Mesendoderm (in vitro differentiated cells): ENCODE results near the gene SALL3.

Source experiments
- DNase-seq: peaks from one replicate; pipeline ENCODE4 v3.0.0; 2013
- H2AK5ac ChIP-seq: 2 replicates; pipeline ENCODE4 v1.6.1; 2013; ENCODE audit warnings: low read length, inconsistent platforms
- H2BK120ac ChIP-seq: 2 replicates; pipeline ENCODE4 v1.6.1; 2013; ENCODE audit warnings: low read depth, mild to moderate bottlenecking, low read length, moderate library complexity, mixed read lengths
- H2BK15ac ChIP-seq: replicated peaks from 2 replicates; pipeline ENCODE4 v1.6.1; 2013; ENCODE audit warnings: low read depth, mild to moderate bottlenecking, moderate library complexity
- H2BK5ac ChIP-seq: 2 replicates; pipeline ENCODE4 v1.6.1; 2013; ENCODE audit warnings: low read length, inconsistent platforms
- H3K18ac ChIP-seq: 2 replicates; pipeline ENCODE4 v1.6.1; 2013; ENCODE audit warnings: mild to moderate bottlenecking, low read length, mixed read lengths
- H3K23ac ChIP-seq: one replicate; pipeline ENCODE4 v1.6.1; 2013; ENCODE audit warnings: low read length
- H3K27ac ChIP-seq: 2 replicates; pipeline ENCODE4 v1.5.1; 2013; ENCODE audit warnings: low read depth, mild to moderate bottlenecking, inconsistent platforms, low read length, moderate library complexity
- H3K27me3 ChIP-seq: 2 replicates; pipeline ENCODE4 v1.6.1; 2013; ENCODE audit warnings: low read length, control low read depth, mild to moderate bottlenecking, inconsistent platforms; ENCODE audit not compliant: insufficient read depth, poor library complexity
- H3K36me3 ChIP-seq: 2 replicates; pipeline ENCODE4 v1.6.1; 2013; ENCODE audit warnings: low read length, inconsistent platforms; ENCODE audit not compliant: control insufficient read depth, insufficient read depth
- H3K4ac ChIP-seq: one replicate; pipeline ENCODE4 v1.6.1; 2013; ENCODE audit warnings: low read depth, mild to moderate bottlenecking, low read length, moderate library complexity
- H3K4me1 ChIP-seq: 2 replicates; pipeline ENCODE4 v1.6.1; 2013; ENCODE audit warnings: low read depth, low read length, inconsistent platforms; ENCODE audit not compliant: control insufficient read depth
- H3K4me2 ChIP-seq: 2 replicates; pipeline ENCODE4 v1.6.1; 2013; ENCODE audit warnings: low read length
- H3K4me3 ChIP-seq: 2 replicates; pipeline ENCODE4 v1.5.1; 2013; ENCODE audit warnings: mild to moderate bottlenecking, low read length
- H3K56ac ChIP-seq: one replicate; pipeline ENCODE4 v1.6.1; 2013; ENCODE audit warnings: low read length
- H3K79me1 ChIP-seq: 2 replicates; pipeline ENCODE4 v1.6.1; 2013; ENCODE audit warnings: low read length, inconsistent platforms
- H3K79me2 ChIP-seq: 2 replicates; pipeline ENCODE4 v1.6.1; 2013; ENCODE audit warnings: mild to moderate bottlenecking, low read length; ENCODE audit not compliant: control insufficient read depth, insufficient read depth
- H3K9ac ChIP-seq: 2 replicates; pipeline ENCODE4 v1.6.1; 2013; ENCODE audit warnings: low read length, inconsistent platforms
- H4K5ac ChIP-seq: one replicate; pipeline ENCODE4 v1.6.1; 2013; ENCODE audit warnings: low read length
- H4K8ac ChIP-seq: one replicate; pipeline ENCODE4 v1.6.1; 2013; ENCODE audit warnings: low read depth, mild to moderate bottlenecking, control low read depth, low read length, moderate library complexity
- WGBS: extraction: QIAGEN DNeasy Blood & Tissue Kit; methylation state at CpG from one replicate; pipeline ENCODE4 v1.1.7; 2013; ENCODE audit warnings: low lambda C conversion rate, missing lambda C conversion rate; ENCODE audit not compliant: insufficient coverage; ENCODE audit errors: extremely low coverage; 5-methylcytosine and 5-hydroxymethylcytosine counted together

SALL3 gene

GRCh38 chr18:78970774-78971333, 8.8 kb upstream of the SALL3 start:
- Histone ChIP-seq H3K4me2 (no peak overlapping the region), H3K4ac (no peak overlapping the region), H3K56ac (no peak overlapping the region), H2BK15ac (no peak overlapping the region), H3K36me3 (no peaks in the 10 kb centered on the region), H2BK120ac (no peak overlapping the region), H3K4me3 (no peak overlapping the region), H4K8ac (no peak overlapping the region), H3K79me1 (no peaks in the 10 kb centered on the region), H3K79me2 (no peaks in the 10 kb centered on the region), H3K4me1 (no peaks in the 10 kb centered on the region), H3K9ac (no peak overlapping the region), H3K27me3 (peaks cover 38% of the 10 kb centered on the region), H2BK5ac (no peak overlapping the region), H3K18ac (no peak overlapping the region), H3K23ac (no peak overlapping the region), H2AK5ac (no peak overlapping the region), H3K27ac (no peak overlapping the region), H4K5ac (no peak overlapping the region)
- WGBS = no CpG with 5 or more reads among the region's 12 CpGs
- no peak for DNase-seq

- Histone ChIP-seq H3K18ac (no peak overlapping the region), H2BK120ac (no peak overlapping the region), H3K27me3 (peaks cover 44% of the 10 kb centered on the region), H2AK5ac (no peak overlapping the region), H4K8ac (no peak overlapping the region), H2BK15ac (no peak overlapping the region), H3K4me2 (no peak overlapping the region), H3K4ac (no peak overlapping the region), H3K4me3 (no peak overlapping the region), H3K4me1 (no peaks in the 10 kb centered on the region), H2BK5ac (no peak overlapping the region), H3K9ac (no peak overlapping the region), H4K5ac (no peak overlapping the region), H3K79me1 (no peaks in the 10 kb centered on the region), H3K56ac (no peak overlapping the region), H3K27ac (no peak overlapping the region), H3K79me2 (no peaks in the 10 kb centered on the region), H3K36me3 (no peaks in the 10 kb centered on the region), H3K23ac (no peak overlapping the region)
- DNase-seq = no peak
- no CpG with 5 or more reads among the region's 15 CpGs for WGBS
These were observed 7.9 kb upstream of the SALL3 start for GRCh38 chr18:78971511-78972245.

DNA sequence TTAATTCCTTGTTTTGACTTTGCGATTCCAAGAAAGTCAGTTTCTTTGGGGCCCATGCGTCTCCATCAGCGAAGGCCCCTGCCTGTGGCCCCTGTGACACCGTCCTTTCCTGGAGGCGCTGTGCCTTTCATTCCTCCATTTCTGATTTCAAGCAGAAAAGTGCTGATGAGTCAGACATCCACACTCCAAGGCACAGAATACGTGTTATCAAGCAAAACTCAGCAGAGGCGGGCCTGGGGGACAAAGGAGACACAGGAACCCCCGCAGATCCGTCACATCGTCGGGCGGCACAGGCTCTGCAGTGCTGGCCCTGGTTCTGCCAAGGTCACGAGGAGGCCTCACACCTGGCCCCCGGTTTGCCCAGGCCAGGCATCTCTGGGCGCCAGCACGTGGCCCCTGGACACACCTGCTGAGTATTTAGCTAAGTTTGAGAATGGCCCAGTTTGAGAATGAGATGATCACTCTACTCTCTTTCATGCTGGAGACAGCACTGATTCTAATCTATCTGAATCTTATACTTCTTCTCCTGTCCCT, 7.2 kb upstream of the SALL3 start:
- no peak overlapping the region for H2AK5ac ChIP-seq
- no peak overlapping the region for H4K8ac ChIP-seq
- H4K5ac ChIP-seq = no peak overlapping the region
- WGBS = no CpG with 5 or more reads among the region's 16 CpGs
- no peak overlapping the region for H3K9ac ChIP-seq
- H2BK15ac ChIP-seq = no peak overlapping the region
- H2BK120ac ChIP-seq = no peak overlapping the region
- peaks cover 50% of the 10 kb centered on the region for H3K27me3 ChIP-seq
- no peak overlapping the region for H3K23ac ChIP-seq
- H3K79me1 ChIP-seq = no peaks in the 10 kb centered on the region
- no peak overlapping the region for H3K56ac ChIP-seq
- no peak for DNase-seq
- H3K4me2 ChIP-seq = no peak overlapping the region
- no peaks in the 10 kb centered on the region for H3K36me3 ChIP-seq
- peaks cover 3% of the 10 kb centered on the region for H3K4me1 ChIP-seq
- H3K27ac ChIP-seq = no peak overlapping the region
- no peak overlapping the region for H3K4me3 ChIP-seq
- no peak overlapping the region for H3K4ac ChIP-seq
- H3K79me2 ChIP-seq = no peaks in the 10 kb centered on the region
- no peak overlapping the region for H3K18ac ChIP-seq
- H2BK5ac ChIP-seq = no peak overlapping the region

DNA sequence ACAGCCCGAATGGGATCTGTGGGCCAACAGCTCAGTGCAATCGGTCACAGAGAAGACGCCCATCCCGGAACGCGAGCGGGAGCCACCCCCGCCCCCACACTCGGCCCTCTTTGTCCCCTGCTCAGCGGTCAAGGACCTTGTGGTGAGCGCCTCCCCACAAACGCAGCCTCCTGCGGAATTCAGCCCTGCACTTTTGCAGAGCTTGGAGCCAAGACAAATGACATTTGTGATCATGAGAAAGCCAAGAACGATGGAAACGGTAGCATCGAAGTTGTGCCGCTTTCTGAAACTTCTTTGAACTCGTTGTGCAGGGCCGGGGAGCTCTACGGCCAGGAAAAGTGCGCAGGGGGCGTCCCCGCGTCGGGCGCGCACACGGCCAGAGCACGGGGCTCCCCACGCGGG, 6.7 kb upstream of the SALL3 start:
- Histone ChIP-seq H3K4me1 (peaks cover 4% of the 10 kb centered on the region), H3K4me3 (no peak overlapping the region), H3K79me2 (no peaks in the 10 kb centered on the region), H3K4me2 (no peak overlapping the region), H4K8ac (no peak overlapping the region), H4K5ac (no peak overlapping the region), H3K18ac (no peak overlapping the region), H3K56ac (no peak overlapping the region), H3K23ac (no peak overlapping the region), H3K79me1 (no peaks in the 10 kb centered on the region), H2AK5ac (no peak overlapping the region), H3K27me3 (peaks cover 50% of the 10 kb centered on the region), H3K27ac (no peak overlapping the region), H3K36me3 (no peaks in the 10 kb centered on the region), H2BK120ac (no peak overlapping the region), H2BK5ac (no peak overlapping the region), H2BK15ac (no peak overlapping the region), H3K4ac (no peak overlapping the region), H3K9ac (no peak overlapping the region)
- DNase-seq = no peak
- no CpG with 5 or more reads among the region's 31 CpGs for WGBS

GRCh38 chr18:78973357-78974083, 6.1 kb upstream of the SALL3 start:
- no peak overlapping the region for H3K18ac ChIP-seq
- H3K56ac ChIP-seq = peak overlapping the region; percentile 42
- no peak overlapping the region for H3K4ac ChIP-seq
- no peak overlapping the region for H3K23ac ChIP-seq
- H3K4me1 ChIP-seq = peaks cover 4% of the 10 kb centered on the region
- H2BK15ac ChIP-seq = no peak overlapping the region
- no peak overlapping the region for H4K5ac ChIP-seq
- no peak overlapping the region for H2AK5ac ChIP-seq
- no peaks in the 10 kb centered on the region for H3K79me2 ChIP-seq
- H3K27ac ChIP-seq = no peak overlapping the region
- no CpG with 5 or more reads among the region's 82 CpGs for WGBS
- H3K36me3 ChIP-seq = no peaks in the 10 kb centered on the region
- no peak overlapping the region for H2BK5ac ChIP-seq
- H2BK120ac ChIP-seq = no peak overlapping the region
- H3K79me1 ChIP-seq = no peaks in the 10 kb centered on the region
- DNase-seq = no peak
- no peak overlapping the region for H3K4me3 ChIP-seq
- peaks cover 50% of the 10 kb centered on the region for H3K27me3 ChIP-seq
- no peak overlapping the region for H4K8ac ChIP-seq
- no peak overlapping the region for H3K9ac ChIP-seq
- H3K4me2 ChIP-seq = peak overlapping the region; percentile 50
